ENCODE data around the gene PPP2R3A. TPM values are rescaled to one million over a fixed set of nuclear protein-coding genes. Genes with fewer than 3 reads are reported as not detected.
"Not testable (repeated sequence)": the region's sequence is repeated elsewhere in the genome, so short reads cannot be mapped to it uniquely, and the experiment has no call there.

Gene PPP2R3A
- polyA plus RNA-seq, 12 donors: 29.0 to 93.0 (median 70.9) TPM; not detected in 1

DNA sequence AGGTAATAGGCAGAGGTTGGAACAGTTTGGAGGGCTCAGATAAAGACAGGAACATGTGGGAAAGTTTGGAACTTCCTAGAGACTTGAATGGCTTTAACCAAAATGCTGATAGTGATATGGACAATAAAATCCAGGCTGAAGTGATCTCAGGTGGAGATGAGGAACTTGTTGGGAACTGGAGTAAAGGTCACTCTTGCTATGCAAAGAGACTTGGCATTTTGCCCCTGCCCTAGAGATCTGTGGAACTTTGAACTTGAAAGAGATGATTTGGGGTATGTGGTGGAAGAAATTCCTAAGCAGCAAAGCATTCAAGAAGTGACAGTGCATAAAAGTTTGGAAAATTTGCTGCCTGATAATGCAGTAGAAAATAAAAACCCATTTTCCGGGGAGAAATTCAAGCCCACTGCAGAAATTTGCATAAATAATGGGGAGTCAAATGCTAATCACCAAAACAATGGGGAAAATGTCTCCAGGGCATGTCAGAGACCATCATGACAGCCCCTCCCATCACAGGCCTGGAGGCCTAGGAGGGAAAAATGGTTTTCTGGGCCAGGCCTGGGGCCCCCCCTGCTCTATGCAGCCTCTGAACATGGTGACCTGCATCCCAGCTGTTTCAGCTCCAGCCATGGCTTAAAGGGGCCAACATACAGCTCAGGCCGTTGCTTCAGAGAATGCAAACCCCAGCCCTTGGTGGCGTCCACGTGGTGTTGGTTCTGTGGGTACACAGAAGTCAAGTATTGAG, 118.3 kb downstream of the PPP2R3A start:
- DNase-seq: not testable (repeated sequence)

DNA sequence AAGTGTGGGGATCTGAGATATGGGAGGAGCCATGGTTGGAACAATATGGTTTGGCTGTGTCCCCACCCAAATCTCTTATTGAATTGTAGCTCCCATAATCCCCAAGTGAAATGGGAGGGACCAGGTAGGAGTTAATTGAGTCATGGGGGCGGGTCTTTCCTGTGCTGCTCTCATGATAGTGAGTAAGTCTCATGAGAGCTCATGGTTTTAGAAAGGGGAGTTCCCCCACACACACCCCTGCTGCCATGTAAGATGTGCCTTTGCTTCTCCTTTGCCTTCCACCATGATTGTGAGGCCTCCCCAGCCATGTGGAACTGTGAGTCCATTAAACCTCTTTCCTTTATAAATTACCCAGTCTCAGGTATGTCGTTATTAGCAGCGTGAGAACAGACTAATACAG, 119.5 kb downstream of the PPP2R3A start:
- DNase-seq: not testable (repeated sequence)

DNA sequence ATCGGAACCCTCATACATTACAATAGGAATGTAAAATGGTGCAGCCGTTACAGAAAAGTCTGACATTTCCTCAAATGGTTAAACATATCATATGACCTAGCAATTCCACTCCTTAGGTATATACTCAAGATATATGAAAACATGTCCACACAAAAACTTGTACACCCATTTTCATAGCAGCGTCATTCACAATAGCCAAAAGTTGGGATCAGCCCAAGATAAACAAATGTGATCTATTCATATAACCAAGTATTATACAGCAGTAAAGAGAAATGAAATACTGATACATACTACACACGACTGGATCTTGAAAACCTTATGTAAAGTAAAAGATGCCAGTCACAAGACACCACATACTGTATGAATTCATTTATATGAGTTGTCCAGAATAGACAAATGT, 128.2 kb downstream of the PPP2R3A start:
- DNase-seq: no peak

DNA sequence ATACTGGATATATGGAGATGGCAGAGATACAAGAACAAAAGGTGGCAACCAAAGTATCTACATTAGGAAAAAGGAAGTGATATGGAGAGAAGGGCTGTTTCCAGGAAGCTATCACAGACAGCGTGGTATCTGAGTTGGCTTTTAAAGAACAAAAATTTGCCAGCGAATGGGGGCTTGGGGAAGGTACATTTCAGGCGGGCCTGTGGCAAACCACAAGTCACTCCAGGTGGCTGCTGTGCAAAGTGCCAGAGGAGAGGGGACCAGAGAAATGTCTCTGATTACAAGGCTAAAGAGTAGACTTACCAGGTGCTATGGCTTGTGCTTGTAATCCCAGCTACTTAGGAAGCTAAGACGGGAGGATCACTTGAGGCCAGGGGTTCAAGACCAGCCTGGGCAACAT, 139.5 kb downstream of the PPP2R3A start:
- no peak for DNase-seq

DNA sequence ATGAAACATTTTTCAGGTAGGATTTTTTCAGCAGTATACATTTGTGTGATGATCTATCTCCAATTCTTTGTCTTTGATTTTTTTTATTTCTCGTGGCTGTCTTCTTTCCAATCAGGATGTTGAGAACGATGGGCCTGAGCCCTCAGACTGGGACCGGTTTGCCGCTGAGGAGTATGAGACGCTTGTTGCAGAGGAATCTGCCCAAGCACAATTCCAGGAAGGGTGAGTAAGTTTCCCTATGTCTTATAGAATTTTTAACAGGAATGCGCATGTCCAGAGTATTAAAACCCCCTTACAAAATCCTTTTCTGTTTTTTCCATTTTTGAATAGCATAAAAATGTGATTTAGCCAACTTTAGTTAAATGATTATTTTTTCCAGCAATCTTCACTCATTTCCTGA, 140.6 kb downstream of the PPP2R3A start:
- no peak for DNase-seq

DNA sequence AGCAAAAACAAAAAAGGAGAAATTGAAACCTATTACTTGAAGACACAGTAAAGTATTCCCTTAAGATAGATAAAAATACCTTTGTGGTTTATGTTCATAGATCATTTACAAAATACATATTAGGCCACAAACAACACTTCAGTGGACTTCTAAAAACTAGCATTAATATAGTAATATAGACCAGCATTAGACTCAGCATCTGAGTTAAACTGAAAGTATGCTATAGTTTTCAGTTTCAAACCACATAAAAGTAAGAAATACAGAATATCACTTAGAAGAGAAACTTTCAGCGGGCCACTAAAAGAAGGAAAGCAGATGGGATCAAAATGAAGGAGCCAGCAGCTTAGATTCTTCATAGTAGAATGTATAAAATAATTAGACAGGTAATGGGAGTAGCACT, 144.0 kb downstream of the PPP2R3A start:
- no peak for DNase-seq

DNA sequence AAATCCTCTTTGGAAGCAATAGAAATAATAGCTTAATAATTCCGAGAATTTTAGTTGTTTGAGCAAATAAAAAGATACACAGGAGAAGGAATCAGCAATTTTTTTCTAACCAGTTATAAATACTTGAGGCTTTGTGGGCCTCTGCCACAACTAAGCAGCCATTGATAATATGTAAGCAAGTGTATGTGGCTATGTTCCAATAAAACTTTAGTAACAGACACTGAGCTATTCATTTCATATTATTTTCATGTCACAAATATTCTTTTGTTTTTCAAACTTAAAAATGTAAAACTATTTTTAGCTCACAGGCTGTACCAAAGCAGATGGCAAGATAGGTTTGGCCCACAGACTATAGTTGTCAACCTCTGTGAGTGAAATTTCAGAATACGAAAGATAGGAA, 145.0 kb downstream of the PPP2R3A start:
- no peak for DNase-seq

DNA sequence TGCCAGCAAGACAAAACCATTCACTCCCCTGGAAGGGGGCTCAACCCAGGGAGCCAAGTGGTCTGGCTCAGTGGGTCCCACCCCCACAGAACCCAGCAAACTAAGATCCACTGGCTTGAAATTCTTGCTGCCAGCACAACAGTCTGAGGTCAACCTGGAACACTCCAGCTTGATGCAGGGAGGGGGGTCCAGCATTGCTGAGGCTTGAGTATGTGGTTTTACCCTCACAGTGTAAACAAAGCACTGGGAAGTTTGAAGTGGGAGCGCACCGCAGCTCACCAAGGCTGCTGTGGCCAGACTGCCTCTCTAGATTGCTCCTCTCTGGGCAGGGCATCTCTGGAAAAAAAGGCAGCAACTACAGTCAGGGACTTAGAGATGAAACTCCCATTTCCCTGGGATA, 148.9 kb downstream of the PPP2R3A start:
- DNase-seq: no peak

DNA sequence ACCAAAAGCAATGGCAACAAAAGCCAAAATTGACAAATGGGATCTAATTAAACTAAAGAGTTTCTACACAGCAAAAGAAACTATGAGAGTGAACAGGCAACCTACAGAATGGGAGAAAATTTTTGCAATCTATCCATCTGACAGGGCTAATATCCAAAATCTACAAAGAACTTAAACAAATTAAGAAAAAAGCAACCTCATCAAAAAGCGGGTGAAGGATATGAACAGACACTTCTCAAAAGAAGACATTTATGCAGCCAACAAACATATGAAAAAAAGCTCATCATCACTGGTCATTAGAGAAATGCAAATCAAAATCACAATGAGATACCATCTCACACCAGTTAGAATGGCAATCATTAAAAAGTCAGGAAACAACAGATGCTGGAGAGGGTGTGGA, 153.8 kb downstream of the PPP2R3A start:
- DNase-seq: not testable (repeated sequence)

DNA sequence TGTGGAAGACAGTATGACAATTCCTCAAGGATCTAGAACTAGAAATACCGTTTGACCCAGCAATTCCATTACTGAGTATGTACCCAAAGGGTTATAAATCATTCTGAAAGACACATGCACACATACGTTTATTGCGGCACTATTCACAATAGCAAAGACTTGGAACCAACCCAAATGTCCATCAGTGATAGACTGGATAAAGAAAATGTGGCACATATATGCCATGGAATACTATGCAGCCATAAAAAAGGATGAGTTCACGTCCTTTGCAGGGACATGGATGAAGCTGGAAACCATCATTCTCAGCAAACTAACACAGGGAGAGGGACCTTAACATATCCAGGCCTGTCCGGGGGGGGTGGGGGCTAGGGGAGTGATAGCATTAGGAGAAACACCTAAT, 154.3 kb downstream of the PPP2R3A start:
- DNase-seq: not testable (repeated sequence)

DNA sequence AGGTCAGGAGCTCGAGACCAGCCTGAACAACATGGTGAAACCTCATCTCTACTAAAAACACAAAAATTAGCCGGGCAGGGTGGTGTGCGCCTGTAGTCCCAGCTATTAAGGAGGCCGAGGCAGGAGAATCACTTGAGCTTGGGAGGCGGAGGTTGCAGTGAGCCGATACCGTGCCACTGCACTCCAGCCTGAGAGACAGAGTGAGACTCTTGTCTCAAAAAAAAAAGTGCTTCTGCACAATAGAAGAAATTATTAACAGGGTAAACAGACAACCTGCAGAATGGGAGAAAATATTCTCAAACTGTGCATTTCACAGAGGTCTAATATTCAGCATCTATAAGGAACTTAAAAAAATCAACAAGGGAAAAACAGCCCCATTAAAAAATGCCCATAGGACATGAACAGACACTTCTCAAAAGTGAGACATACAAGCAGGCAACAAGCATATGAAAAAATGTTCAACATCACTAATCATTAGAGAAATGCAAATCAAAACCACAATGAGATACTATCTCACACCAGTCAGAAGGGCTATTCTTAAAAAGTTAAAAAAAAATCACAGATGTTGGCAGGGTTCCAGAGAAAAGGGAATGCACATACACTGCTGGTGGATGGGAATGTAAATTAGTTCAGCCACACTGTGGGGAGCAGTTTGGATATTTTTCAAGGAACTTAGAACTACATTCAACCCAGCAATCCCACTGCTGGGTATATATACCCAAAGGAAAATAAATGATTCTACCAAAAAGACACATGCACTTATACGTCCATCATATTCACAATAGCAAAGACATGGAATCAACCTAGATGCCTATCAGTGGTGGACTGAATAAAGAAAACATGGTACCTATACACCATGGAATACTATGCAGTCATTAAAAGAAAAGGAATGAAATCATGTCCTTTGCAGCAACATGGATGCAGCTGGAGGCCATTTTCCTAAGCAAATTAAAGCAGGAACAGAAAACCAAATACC, 155.1 kb downstream of the PPP2R3A start:
- DNase-seq: no peak

DNA sequence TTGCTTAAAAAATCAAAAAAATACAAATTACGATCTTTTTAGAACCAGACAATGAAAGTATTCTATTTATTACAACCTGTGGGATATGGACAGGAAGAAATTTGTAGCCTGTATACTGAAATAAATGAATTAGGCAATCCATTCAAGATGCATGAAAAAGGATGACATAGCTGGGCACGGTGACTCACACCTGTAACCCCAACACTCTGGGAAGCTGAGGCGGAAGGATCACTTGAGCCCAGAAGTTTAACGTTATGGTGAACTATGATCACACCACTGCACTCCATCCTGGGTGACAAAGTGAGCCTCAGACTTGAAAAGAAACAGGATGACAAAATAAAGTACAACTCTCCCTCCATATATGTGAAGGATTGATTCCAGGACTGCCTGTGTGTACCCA, 156.5 kb downstream of the PPP2R3A start:
- no peak for DNase-seq

DNA sequence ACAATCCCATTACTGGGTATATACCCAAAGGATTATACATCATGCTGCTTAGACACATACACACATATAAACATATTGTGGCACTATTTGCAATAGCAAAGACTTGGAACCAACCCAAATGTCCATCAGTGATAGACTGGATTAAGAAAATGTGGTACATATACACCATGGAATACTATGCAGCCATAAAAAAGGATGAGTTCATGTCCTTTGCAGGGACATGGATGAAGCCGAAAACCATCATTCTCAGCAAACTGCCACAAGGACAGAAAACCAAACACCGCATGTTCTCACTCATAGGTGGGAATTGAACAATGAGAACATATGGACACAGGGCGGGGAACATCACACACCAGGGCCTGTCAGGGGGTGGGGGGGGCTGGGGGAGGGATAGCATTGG, 166.1 kb downstream of the PPP2R3A start:
- DNase-seq: not testable (repeated sequence)

DNA sequence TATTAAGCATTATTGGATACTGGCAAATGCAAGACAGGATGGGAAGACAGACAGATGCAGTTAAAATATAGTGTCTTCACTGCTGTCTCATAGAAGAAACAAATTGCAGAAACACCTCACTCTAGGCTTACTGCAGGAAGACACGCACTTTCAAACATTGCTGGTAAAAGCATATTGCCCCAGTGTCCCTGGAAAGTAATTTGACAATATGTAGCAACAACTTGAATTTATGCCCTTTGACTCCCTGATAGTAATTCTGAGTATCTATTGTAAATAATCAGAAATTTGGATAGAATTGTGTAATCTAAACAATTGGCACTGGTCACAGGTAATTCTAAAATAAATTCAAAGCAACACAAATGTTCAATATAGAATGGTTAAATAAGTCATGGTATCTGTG, 168.6 kb downstream of the PPP2R3A start:
- no peak for DNase-seq

DNA sequence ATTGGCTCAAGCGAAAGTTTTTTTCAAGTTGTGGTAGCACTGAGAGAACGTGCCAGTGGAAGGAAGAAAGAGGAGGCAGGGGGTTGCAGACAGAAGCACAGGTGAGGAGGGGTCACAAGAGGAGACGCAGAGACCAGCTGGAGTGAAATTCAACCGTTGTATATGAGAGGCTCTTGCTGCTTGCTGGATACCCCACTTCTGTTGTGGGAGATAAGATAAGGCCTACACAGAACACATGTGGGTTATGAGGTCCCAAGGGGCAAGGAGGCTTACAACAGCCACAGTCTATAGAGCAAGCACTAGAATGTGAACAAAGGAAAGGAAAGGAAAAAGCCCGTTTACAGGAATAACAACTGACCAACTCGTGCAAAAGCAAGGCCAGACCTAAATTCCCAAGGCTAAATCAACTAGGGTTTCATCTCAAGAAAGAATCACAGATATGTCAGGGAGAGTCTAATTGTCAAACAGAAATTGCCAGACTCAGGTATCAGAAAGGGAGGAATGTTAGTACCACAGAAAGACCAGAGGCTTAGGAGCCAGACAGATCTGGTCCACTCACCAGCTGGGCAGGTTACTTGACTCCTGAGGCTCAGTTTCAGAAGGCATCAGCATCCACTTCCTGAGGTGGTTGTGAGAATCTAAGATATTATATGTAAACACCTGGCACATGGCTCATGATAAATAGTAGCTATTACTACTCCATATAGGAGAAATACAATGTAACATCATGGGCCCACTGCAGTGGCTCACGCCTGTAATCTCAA, 169.7 kb downstream of the PPP2R3A start:
- no peak for DNase-seq

DNA sequence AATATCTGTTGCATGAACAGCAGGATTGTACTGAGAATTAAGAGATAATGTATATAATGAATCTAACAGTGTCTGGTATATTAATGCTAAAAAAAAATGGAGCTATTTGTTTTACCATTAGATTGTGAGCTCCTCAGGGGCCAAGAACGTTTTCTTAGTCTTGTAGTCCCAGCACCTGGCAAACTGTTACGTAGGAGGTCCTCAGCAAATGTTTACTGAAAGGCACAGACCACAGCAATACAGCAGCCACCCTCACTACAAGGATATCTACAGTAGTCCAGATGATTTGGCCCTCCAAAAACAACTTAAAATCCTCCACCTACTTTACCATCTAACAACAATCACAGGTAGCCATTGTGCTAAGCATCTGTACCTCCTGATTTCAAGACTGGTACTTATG, 170.9 kb downstream of the PPP2R3A start:
- DNase-seq: no peak

DNA sequence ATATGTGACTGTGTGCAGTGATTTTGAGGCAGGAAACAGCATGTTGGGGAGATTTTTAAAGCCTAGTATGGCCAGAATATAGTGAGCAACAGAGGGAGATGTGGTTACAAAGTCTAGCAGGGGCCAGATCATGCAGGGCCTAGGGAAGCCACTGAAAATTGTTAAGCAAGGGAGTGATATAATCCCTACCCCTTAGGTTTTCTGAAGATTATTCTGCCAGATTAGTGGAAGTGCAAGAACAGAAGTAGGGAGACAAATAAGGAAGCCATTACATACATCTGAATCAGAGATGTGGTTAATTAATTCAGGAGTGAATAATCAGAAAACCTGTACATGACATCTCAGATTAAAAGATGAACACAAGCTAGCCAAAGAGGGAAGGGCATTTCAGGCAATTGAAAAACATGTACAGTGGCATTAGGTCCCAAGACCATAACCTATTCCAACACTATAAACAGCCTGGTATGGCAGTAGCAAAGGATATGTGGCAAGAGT, 175.8 kb downstream of the PPP2R3A start:
- DNase-seq: no peak

DNA sequence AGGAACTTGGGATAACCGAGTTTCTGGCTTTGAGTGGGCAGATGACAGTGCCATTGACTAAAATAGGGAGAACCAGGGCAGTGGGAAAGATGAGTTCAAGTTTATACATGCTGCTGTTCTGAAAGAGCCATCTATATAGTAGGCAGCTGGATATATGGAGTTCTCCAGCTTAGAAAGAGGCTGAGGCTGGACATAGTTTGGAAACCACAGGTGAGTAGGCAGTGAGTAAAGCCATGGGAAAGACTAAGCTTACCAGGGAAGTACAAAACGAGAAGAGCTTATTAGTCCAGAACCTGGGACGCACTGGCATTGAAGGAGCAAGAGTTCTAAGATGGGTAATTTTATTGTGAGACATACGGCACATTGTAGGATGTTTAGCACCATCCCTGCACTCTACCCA, 176.4 kb downstream of the PPP2R3A start:
- DNase-seq: no peak

DNA sequence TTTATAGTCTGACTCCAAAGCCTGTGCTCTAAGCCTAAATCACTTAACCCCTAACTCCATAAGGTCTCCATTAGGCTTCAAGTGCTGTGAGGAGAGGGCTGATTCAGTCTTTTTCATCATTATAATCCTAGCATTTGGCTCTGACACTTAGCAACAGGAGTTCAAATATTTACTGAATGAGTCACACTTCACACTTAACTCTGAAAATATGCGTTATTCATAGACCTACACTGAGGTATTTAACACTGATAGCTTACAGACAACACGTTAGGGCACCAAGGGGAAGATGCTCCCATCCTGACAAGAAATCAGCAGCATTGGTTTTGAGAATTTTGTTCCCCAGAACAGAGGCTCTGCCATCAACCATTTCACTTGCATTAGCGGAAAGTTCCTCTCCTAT, 177.1 kb downstream of the PPP2R3A start:
- no peak for DNase-seq

DNA sequence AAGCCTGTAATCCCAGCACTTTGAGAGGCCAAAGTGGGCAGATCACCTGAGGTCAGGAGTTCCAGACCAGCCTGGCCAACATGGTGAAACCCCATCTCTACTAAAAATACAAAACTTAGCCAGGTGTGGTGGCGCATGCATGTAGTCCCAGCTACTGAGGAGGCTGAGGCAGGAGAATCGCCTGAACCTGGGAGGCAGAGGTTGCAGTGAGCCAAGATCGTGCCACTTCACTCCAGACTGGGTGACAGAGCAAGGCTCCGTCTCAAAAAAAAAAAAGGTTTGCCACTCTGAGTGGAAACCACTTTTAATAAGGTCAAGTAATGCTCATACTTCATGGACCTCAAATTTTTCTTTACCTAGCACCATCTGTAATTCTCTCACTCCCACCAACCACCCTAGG, 178.9 kb downstream of the PPP2R3A start:
- DNase-seq: not testable (repeated sequence)

DNA sequence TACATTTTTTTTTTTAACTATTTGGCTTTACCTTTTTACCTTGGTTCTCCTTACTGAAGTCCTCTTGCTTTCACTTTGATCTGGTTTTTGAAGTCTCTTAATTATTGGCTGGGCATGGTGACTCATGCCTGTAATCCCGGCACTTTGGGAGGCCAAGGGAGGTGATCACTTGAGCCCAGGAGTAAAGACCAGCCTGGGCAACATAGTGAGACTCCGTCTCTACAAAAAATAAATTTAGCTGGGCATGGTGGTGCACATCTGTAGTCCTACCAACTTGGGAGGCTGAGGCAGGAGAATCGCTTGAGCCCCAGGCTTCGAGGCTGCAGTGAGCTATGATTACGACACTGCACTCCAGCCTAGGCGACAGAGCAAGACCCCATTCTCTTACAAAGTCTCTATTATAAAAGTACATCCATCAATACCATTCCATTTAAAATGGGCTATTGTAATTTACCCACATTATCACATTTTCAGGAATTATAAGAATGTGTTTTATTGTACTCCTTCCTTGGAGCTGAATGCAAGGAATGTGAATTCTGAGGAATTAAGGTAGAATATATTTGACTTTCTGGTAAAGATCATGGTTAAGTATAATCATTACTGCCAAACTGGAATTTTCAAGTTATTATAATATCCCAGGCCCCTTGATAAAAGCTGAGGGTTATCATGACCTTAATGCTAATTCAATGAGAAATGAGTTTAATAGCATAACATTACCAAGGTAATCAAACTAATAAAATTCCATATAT, 181.6 kb downstream of the PPP2R3A start:
- DNase-seq: no peak

Data from muscle of arm (tissue), 12 donors.